ENCODE results near the gene GCG.

GRCh38 chr2:162156149-162156548, 4.1 kb upstream of the GCG start:
- no peak for TF ChIP-seq EZH2phosphoT487 (IDR thresholded peaks at IDR 0.05; ENCODE audit: borderline replicate concordance, low read depth, low read length)
- TF ChIP-seq, protein P1, sequence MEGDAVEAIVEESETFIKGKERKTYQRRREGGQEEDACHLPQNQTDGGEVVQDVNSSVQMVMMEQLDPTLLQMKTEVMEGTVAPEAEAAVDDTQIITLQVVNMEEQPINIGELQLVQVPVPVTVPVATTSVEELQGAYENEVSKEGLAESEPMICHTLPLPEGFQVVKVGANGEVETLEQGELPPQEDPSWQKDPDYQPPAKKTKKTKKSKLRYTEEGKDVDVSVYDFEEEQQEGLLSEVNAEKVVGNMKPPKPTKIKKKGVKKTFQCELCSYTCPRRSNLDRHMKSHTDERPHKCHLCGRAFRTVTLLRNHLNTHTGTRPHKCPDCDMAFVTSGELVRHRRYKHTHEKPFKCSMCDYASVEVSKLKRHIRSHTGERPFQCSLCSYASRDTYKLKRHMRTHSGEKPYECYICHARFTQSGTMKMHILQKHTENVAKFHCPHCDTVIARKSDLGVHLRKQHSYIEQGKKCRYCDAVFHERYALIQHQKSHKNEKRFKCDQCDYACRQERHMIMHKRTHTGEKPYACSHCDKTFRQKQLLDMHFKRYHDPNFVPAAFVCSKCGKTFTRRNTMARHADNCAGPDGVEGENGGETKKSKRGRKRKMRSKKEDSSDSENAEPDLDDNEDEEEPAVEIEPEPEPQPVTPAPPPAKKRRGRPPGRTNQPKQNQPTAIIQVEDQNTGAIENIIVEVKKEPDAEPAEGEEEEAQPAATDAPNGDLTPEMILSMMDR (conservative IDR thresholded peaks at IDR 0.05; ENCODE audit: low read length) = no peak

All from OCI-LY7 (cell line).